SK-N-SH (cell line): ENCODE data around the gene CYP2A7. TPM values are rescaled to one million over a fixed set of nuclear protein-coding genes. Genes with fewer than 3 reads are reported as not detected.
"Not testable (repeated sequence)": the region's sequence is repeated elsewhere in the genome, so short reads cannot be mapped to it uniquely, and the experiment has no call there.

Experiments
- CTCF ChIA-PET: fragments of 300-600, 350-600 bp; formaldehyde crosslinking; extraction: SDS; loops from one replicate; lab custom pipeline; 2021; lab: Yijun Ruan, JAX
- POLR2A ChIA-PET: fragments of 350-600 bp; sonication (Branson Sonifier 250); formaldehyde crosslinking; extraction: SDS; loops from one replicate; lab custom pipeline; 2020; ENCODE audit warnings: antibody characterized with exemption, inconsistent platforms; lab: Yijun Ruan, JAX
- DNase-seq: peaks from one replicate; pipeline ENCODE4 v3.0.0; 2012
- H2AFZ ChIP-seq: fragments of 200-600 bp; sonication (generic); 2 replicates; pipeline ENCODE4 v1.8.1; 2016; ENCODE audit warnings: antibody characterized with exemption, mild to moderate bottlenecking, low read depth
- H3F3A ChIP-seq: fragments of 200-600 bp; sonication (generic); replicated peaks from 2 replicates; pipeline ENCODE3; 2016; ENCODE audit warnings: antibody characterized with exemption, mild to moderate bottlenecking; ENCODE audit not compliant: insufficient read depth
- H3K27ac ChIP-seq, 2 experiments: fragments of 200-500 bp in 1 of 2; fragments of 200-600 bp in 1 of 2; sonication (Bioruptor generic) in 1 of 2; sonication (generic), shearing (Covaris generic) in 1 of 2; 2 replicates each; pipeline versions ENCODE4 v1.5.1 to v1.6.1; 2014 to 2016; ENCODE audit warnings: low read depth in 2 of 2, inconsistent platforms in 1 of 2, low read length in 1 of 2, mild to moderate bottlenecking in 1 of 2, mixed read lengths in 1 of 2
- H3K27me3 ChIP-seq: fragments of 200-600 bp; sonication (generic), shearing (Covaris generic); 2 replicates; pipeline ENCODE4 v1.6.1; 2016; ENCODE audit warnings: mixed run types; ENCODE audit not compliant: insufficient read depth
- H3K36me3 ChIP-seq, 2 experiments: fragments of 200-500 bp in 1 of 2; fragments of 200-600 bp in 1 of 2; sonication (Bioruptor generic) in 1 of 2; sonication (generic) in 1 of 2; replicated peaks in 1 of 2; 2 replicates each; pipeline versions ENCODE3 to v1.5.1; 2014 to 2016; ENCODE audit warnings: low read length in 1 of 2, mild to moderate bottlenecking in 1 of 2; ENCODE audit not compliant: insufficient read depth in 2 of 2, control insufficient read depth in 1 of 2
- H3K4me1 ChIP-seq, 2 experiments: fragments of 200-500 bp in 1 of 2; fragments of 200-600 bp in 1 of 2; sonication (Bioruptor generic) in 1 of 2; sonication (generic), shearing (Covaris generic) in 1 of 2; 2 replicates each; pipeline versions ENCODE4 v1.5.1 to v1.6.1; 2014 to 2016; ENCODE audit warnings: low read depth in 1 of 2, low read length in 1 of 2, mixed run types in 1 of 2; ENCODE audit not compliant: insufficient read depth in 2 of 2, control insufficient read depth in 1 of 2
- H3K4me2 ChIP-seq: fragments of 200-600 bp; sonication (generic), shearing (Covaris generic); 2 replicates; pipeline ENCODE4 v1.6.1; 2017; ENCODE audit warnings: mixed run types
- H3K4me3 ChIP-seq, 2 experiments: fragments of 200-500 bp in 1 of 2; fragments of 200-600 bp in 1 of 2; sonication (Bioruptor generic) in 1 of 2; sonication (generic), shearing (Covaris generic) in 1 of 2; 2 replicates each; pipeline versions ENCODE4 v1.5.1 to v1.8.1; 2014 to 2016; ENCODE audit warnings: low read depth in 2 of 2, inconsistent platforms in 1 of 2, low read length in 1 of 2, mild to moderate bottlenecking in 1 of 2, mixed read lengths in 1 of 2, moderate library complexity in 1 of 2
- H3K79me2 ChIP-seq: fragments of 200-600 bp; sonication (generic); 2 replicates; pipeline ENCODE4 v1.8.1; 2017; ENCODE audit warnings: mild to moderate bottlenecking; ENCODE audit not compliant: insufficient read depth
- H3K9ac ChIP-seq: fragments of 200-600 bp; sonication (generic); 2 replicates; pipeline ENCODE4 v1.6.1; 2017; ENCODE audit warnings: mixed run types
- H3K9me2 ChIP-seq: fragments of 200-600 bp; sonication (generic); 2 replicates; pipeline ENCODE4 v1.6.1; 2017; ENCODE audit warnings: mixed run types
- H3K9me3 ChIP-seq: fragments of 200-600 bp; sonication (generic); 2 replicates; pipeline ENCODE4 v1.6.1; 2017; ENCODE audit warnings: mixed run types, mild to moderate bottlenecking, moderate library complexity
- H4K20me1 ChIP-seq: fragments of 200-600 bp; sonication (generic); 2 replicates; pipeline ENCODE4 v1.6.1; 2017; ENCODE audit warnings: mild to moderate bottlenecking, mixed run types; ENCODE audit not compliant: insufficient read depth
- ELF1 ChIP-seq: IDR thresholded peaks from 2 replicates; pipeline ENCODE4 v1.4.0; 2012
- POLR2AphosphoS5 ChIP-seq: IDR thresholded peaks from 2 replicates; pipeline ENCODE4 v1.6.1; 2012; ENCODE audit warnings: low read depth, low read length
- WGBS: methylation state at CpG from one replicate; pipeline ENCODE4 v1.1.6; 2017; ENCODE audit warnings: low lambda C conversion rate; 5-methylcytosine and 5-hydroxymethylcytosine counted together
- polyA plus RNA-seq, 3 experiments: library from polyadenylated mRNA; depleted of rRNA; stranded (reverse); fragments of >200 nt; gene quantifications; 2 replicates each; pipeline ENCODE4 v1.2.3, GENCODE V29; 2012
- TF ChIP-seq, protein P1 (sequence below): IDR thresholded peaks from 2 replicates; pipeline ENCODE4 v1.4.0; 2012; ENCODE audit warnings: low read depth

The CYP2A7 gene, protein sequence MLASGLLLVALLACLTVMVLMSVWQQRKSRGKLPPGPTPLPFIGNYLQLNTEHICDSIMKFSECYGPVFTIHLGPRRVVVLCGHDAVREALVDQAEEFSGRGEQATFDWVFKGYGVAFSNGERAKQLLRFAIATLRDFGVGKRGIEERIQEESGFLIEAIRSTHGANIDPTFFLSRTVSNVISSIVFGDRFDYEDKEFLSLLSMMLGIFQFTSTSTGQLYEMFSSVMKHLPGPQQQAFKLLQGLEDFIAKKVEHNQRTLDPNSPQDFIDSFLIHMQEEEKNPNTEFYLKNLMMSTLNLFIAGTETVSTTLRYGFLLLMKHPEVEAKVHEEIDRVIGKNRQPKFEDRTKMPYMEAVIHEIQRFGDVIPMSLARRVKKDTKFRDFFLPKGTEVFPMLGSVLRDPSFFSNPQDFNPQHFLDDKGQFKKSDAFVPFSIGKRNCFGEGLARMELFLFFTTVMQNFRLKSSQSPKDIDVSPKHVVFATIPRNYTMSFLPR
- polyA plus RNA-seq (2012; rRNA removed): not detected in 2 replicates
- polyA plus RNA-seq (2012; cell fraction: cytosol; rRNA removed): not detected in 2 replicates
- polyA plus RNA-seq (2012; cell fraction: nucleus; rRNA removed): not detected in 2 replicates

DNA sequence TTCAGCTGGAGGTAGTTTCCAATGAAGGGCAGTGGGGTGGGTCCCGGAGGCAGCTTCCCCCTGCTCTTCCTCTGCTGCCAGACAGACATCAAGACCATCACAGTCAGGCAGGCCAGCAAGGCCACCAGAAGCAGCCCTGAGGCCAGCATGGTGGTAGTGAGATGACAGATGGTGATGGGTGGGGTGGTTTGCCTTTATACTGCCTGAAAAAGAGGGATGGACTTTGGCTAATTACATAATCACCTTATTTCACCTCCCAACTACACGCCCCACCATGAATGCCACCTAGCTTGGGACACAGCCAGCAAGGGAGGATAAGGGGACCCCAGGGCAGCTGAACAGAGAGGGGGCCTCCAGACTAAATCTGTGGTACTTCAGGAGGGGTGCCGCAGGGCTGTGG is at the start of gene CYP2A7:
TSS of gene CYP2A7 (minus strand) at position 170 of the 400 bp plus-strand sequence. CDS start at position 149, 21 bp downstream.
- H3F3A ChIP-seq, H3K4me1 ChIP-seq, CTCF ChIA-PET, POLR2A ChIA-PET, H3K9me3 ChIP-seq, H3K4me2 ChIP-seq, DNase-seq, H4K20me1 ChIP-seq, H3K79me2 ChIP-seq, H3K9me2 ChIP-seq, H3K9ac ChIP-seq, H2AFZ ChIP-seq, H3K36me3 ChIP-seq, H3K4me3 ChIP-seq, H3K27ac ChIP-seq: not testable (repeated sequence)
- WGBS: 28% methylated on average over 3 of the region's 3 CpGs
- H3K27me3 ChIP-seq: peaks cover 24% of the 10 kb centered on the region; the same call in 1 of the 2 replicates

DNA sequence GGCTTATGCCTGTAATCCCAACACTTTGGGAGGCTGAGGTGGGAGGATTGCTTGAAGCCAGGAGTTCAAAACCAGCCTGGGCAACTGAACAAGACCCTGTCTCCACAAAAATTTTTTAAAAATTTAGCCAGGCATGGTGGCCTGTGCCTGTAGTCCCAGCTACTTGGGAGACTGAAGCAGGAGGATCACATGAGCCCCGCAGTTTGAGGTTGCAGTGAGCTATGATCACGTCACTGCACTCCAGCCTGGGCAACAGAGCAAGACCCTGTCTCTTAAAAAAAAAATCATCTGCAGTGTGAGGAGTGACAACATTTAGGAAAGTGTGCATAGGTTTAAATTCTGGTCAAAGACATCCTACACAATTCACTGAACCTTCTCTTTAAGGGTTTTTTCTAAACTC is 48.8 kb upstream of the CYP2A7 start:
- H3K27me3 ChIP-seq, DNase-seq, H3K79me2 ChIP-seq, H3K36me3 ChIP-seq, H3K27ac ChIP-seq, H3K4me1 ChIP-seq, H3K9ac ChIP-seq, H2AFZ ChIP-seq, H3K4me3 ChIP-seq, H3F3A ChIP-seq, H3K4me2 ChIP-seq, H3K9me3 ChIP-seq, H4K20me1 ChIP-seq, POLR2A ChIA-PET, H3K9me2 ChIP-seq: not testable (repeated sequence)
- CTCF ChIA-PET: interaction anchor here (1.0 kb wide), 1 partner anchor 8 kb away, joined by 3 read pairs; no protein-coding TSS in a partner anchor
- WGBS: 17% methylated on average over 2 of the region's 2 CpGs

DNA sequence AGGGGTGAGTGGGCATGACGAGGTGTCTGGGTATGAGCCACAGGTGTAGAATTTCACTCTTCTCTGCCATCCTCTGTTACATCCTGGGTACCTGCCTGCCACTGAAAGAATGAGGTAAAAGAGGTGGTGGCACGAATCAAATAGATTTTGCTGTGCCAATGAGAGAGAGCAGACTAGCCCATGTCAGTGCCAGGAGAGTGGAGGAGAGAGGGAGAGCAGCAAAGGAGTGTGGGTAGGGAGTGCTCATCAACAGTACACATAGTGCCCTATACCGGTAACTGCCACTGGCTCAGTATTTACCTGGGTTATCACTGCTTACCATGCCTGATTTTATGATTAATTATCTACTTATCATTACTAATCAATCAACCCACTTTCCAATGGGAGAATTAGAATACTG is 47.9 kb upstream of the CYP2A7 start:
- POLR2A ChIA-PET, CTCF ChIA-PET: not testable (repeated sequence)
- 14% methylated on average over 3 of the region's 3 CpGs for WGBS

DNA sequence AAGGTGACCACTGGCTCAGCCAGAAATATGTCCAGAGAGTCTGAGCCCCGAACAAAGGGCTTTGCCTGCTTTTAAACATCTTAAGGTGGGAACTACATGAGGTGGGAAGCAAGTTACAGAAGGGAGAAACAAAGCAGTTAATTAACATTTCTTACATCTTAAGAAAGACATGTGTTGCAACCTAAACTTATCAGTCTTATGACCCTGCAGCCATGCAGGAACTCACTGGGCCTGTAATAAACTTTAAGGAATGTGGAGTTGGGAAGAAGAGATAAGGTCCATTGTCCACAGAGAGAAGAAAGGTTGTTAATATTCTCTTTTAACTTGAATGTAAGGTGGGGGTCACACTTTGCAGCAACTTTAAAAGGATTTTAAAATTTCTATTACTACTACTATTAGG is 46.8 kb upstream of the CYP2A7 start:
- ChIA-PET POLR2A (no interaction called here), CTCF (no interaction called here)
- Histone ChIP-seq H3K9ac (no peak overlapping the region), H3K9me2 (no peaks in the 10 kb centered on the region), H4K20me1 (no peaks in the 10 kb centered on the region), H2AFZ (no peak overlapping the region), H3K27me3 (peaks cover 13% of the 10 kb centered on the region; the same call in 1 of the 2 replicates), H3K4me2 (no peak overlapping the region), H3F3A (no peaks in the 10 kb centered on the region), H3K36me3 (no peaks in the 10 kb centered on the region), H3K79me2 (no peaks in the 10 kb centered on the region), H3K27ac (no peak overlapping the region), H3K9me3 (no peaks in the 10 kb centered on the region), H3K4me3 (no peak overlapping the region), H3K4me1 (no peaks in the 10 kb centered on the region)
- DNase-seq: no peak
- WGBS: 14% methylated on average over 1 of the region's 1 CpG
- TF ChIP-seq ELF1 (no peak), POLR2AphosphoS5 (no peak)
- TF ChIP-seq, protein P1, sequence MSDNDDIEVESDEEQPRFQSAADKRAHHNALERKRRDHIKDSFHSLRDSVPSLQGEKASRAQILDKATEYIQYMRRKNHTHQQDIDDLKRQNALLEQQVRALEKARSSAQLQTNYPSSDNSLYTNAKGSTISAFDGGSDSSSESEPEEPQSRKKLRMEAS: no peak

More for the DNA sequence above, 47.9 kb upstream of the CYP2A7 start:
- H3K27me3 ChIP-seq, DNase-seq, H4K20me1 ChIP-seq, H3K9ac ChIP-seq, H3K4me3 ChIP-seq, H3K9me2 ChIP-seq, H3K27ac ChIP-seq, H3K36me3 ChIP-seq, H3K4me1 ChIP-seq, H2AFZ ChIP-seq, H3K79me2 ChIP-seq, H3K4me2 ChIP-seq, H3F3A ChIP-seq, H3K9me3 ChIP-seq: not testable (repeated sequence)
